ENCODE data around the gene LCE2A.

The LCE2A gene

GRCh38 chr1:152741656-152742055, 43.5 kb downstream of the LCE2A start:
- no peak overlapping the region for H3K4me3 ChIP-seq (ENCODE audit: low read length)
- TF ChIP-seq CTCF (IDR thresholded peaks at IDR 0.05; ENCODE audit: insufficient read depth, low read depth, low read length, missing control alignments): no peak
- peak; percentile 53 for DNase-seq (ENCODE audit: low read depth)

- peak; percentile 97 for DNase-seq (ENCODE audit: low read depth)
- TF ChIP-seq CTCF (IDR thresholded peaks at IDR 0.05; ENCODE audit: insufficient read depth, low read depth, low read length, missing control alignments): no peak
- H3K4me3 ChIP-seq (ENCODE audit: low read length): no peak overlapping the region
Measured at GRCh38 chr1:152743371-152744145, 45.4 kb downstream of the LCE2A start.

GRCh38 chr1:152745289-152745704, 47.2 kb downstream of the LCE2A start:
- H3K4me3 ChIP-seq (ENCODE audit: low read length): no peak overlapping the region
- peak; percentile 92 for DNase-seq (ENCODE audit: low read depth)
- no peak for TF ChIP-seq CTCF (IDR thresholded peaks at IDR 0.05; ENCODE audit: insufficient read depth, low read depth, low read length, missing control alignments)

GRCh38 chr1:152745765-152746444, 47.8 kb downstream of the LCE2A start:
- no peak for TF ChIP-seq CTCF (IDR thresholded peaks at IDR 0.05; ENCODE audit: insufficient read depth, low read depth, low read length, missing control alignments)
- DNase-seq (ENCODE audit: low read depth): no peak
- H3K4me3 ChIP-seq (ENCODE audit: low read length): no peak overlapping the region

GRCh38 chr1:152747831-152748230, 49.7 kb downstream of the LCE2A start:
- no peak overlapping the region for H3K4me3 ChIP-seq (ENCODE audit: low read length)
- DNase-seq (ENCODE audit: low read depth): peak; percentile 48
- no peak for TF ChIP-seq CTCF (IDR thresholded peaks at IDR 0.05; ENCODE audit: insufficient read depth, low read depth, low read length, missing control alignments)
